Measurements from ENCODE around the gene STK17A.

The STK17A gene

DNA sequence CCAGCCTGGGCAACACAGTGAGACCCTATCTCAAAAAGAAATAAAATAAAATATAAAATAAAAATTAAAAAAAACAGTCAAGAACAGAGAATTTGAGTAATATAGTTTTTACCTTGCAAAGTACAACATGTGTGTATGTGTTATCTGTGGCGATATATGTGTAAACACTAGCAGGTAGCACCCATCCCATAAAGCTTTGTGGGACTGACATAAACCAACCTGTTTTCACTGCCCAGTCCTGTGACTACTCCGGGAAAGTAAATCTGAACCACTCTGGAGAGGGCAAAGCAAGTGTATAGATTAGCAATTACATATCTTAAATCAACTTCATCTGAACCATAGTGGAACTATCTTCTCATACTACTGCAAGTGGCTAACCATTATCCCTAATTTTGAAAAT is 74.1 kb downstream of the STK17A start:
- Histone ChIP-seq H2AFZ (ENCODE audit: low read depth, low read length) (no peak overlapping the region), H3K4me1 (ENCODE audit: insufficient read depth, low read length) (peaks cover 7% of the 10 kb centered on the region), H4K20me1 (ENCODE audit: insufficient read depth, low read length) (peaks cover 49% of the 10 kb centered on the region), H3K9me3 (ENCODE audit: insufficient read depth, low read length, severe bottlenecking) (no peaks in the 10 kb centered on the region), H3K27ac (ENCODE audit: low read length) (no peak overlapping the region), H3K4me2 (ENCODE audit: insufficient read depth, low read length) (no peak overlapping the region), H3K79me2 (ENCODE audit: insufficient read depth, low read length) (peaks cover 90% of the 10 kb centered on the region), H3K4me3 (ENCODE audit: low read depth in 1 of 2, low read length in 2 of 2) (no peak overlapping the region), H3K27me3 (ENCODE audit: insufficient read depth, low read length, poor library complexity) (no peaks in the 10 kb centered on the region), H3K36me3 (ENCODE audit: insufficient read depth, low read length) (peaks cover 19% of the 10 kb centered on the region), H3K9ac (ENCODE audit: low read depth, low read length) (no peak overlapping the region)
- TF ChIP-seq, protein P1, sequence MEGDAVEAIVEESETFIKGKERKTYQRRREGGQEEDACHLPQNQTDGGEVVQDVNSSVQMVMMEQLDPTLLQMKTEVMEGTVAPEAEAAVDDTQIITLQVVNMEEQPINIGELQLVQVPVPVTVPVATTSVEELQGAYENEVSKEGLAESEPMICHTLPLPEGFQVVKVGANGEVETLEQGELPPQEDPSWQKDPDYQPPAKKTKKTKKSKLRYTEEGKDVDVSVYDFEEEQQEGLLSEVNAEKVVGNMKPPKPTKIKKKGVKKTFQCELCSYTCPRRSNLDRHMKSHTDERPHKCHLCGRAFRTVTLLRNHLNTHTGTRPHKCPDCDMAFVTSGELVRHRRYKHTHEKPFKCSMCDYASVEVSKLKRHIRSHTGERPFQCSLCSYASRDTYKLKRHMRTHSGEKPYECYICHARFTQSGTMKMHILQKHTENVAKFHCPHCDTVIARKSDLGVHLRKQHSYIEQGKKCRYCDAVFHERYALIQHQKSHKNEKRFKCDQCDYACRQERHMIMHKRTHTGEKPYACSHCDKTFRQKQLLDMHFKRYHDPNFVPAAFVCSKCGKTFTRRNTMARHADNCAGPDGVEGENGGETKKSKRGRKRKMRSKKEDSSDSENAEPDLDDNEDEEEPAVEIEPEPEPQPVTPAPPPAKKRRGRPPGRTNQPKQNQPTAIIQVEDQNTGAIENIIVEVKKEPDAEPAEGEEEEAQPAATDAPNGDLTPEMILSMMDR (IDR thresholded peaks at IDR 0.05; ENCODE audit: borderline replicate concordance, extremely low read depth, low read length, poor library complexity, severe bottlenecking) = no peak
- TF ChIP-seq EZH2 (IDR thresholded peaks at IDR 0.05; ENCODE audit: borderline replicate concordance, low read depth, low read length, severe bottlenecking) = no peak
- DNase-seq (no peak), ATAC-seq (ENCODE audit: insufficient read depth, low read depth) (no peak)

DNA sequence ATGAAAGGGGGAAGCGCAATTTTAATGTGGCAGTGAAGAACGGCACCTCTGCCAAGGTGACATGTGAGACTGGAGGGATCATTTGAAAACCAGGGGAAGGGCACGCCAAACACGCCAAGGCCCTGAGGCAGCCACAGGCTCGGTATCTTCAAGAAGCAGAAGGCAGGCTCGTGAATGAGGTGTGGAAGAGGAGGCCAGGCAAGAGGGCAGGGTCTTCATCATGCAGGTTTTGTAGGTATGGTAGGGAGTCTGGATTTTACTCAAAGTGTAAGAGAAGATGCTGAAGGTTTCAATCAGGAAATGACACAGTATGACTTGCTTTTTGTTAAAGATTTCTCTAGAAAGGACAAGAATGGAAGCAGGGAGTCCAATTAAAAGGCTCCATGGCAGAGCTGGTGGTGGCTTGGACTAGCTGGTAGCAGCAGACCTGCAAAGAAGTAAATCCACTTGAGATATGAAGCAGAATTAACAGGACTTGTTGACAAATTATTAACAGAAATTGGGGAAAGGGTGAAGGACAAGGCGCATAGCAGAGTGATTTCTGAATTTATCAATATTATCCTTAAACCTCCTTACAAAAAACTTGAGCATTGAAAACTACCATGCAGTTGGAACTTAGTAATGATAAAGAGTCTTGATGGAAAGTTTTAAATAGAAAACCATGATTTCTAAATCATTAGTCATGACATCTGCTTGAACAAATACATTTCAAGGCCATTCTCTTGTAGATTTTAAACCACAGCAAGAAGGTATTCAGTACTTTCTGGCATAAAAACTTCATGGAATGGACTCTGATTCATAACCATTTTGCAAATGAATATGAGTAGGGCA is 76.0 kb downstream of the STK17A start:
- Histone ChIP-seq H3K79me2 (ENCODE audit: insufficient read depth, low read length) (peaks cover 89% of the 10 kb centered on the region), H3K4me2 (ENCODE audit: insufficient read depth, low read length) (no peak overlapping the region), H3K36me3 (ENCODE audit: insufficient read depth, low read length) (peaks cover 27% of the 10 kb centered on the region)

DNA sequence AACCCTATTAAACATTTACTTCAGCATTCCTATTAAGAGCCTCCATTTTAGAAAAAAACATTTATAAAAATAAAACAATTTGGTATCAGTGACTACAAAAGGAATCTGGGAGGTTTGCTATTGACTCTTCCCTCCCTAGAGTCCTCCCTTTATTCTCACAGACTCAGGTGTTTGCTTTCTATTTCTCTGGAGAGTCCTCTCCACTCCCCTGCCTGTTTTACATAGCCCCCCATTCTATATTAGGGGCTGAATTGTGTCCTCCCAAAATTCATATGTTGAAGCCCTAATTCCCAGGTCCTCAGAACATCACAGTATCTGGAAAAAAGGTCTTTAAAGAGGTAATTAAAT is 76.6 kb downstream of the STK17A start:
- Histone ChIP-seq H3K36me3 (ENCODE audit: insufficient read depth, low read length) (peaks cover 24% of the 10 kb centered on the region), H3K9ac (ENCODE audit: low read depth, low read length) (no peak overlapping the region), H3K4me2 (ENCODE audit: insufficient read depth, low read length) (no peak overlapping the region), H3K27me3 (ENCODE audit: insufficient read depth, low read length, poor library complexity) (no peaks in the 10 kb centered on the region), H3K79me2 (ENCODE audit: insufficient read depth, low read length) (peaks cover 89% of the 10 kb centered on the region), H2AFZ (ENCODE audit: low read depth, low read length) (no peak overlapping the region), H3K4me3 (ENCODE audit: low read depth in 1 of 2, low read length in 2 of 2) (no peak overlapping the region), H4K20me1 (ENCODE audit: insufficient read depth, low read length) (peaks cover 41% of the 10 kb centered on the region), H3K4me1 (ENCODE audit: insufficient read depth, low read length) (no peaks in the 10 kb centered on the region), H3K9me3 (ENCODE audit: insufficient read depth, low read length, severe bottlenecking) (no peaks in the 10 kb centered on the region), H3K27ac (ENCODE audit: low read length) (no peak overlapping the region)
- DNase-seq = no peak
- TF ChIP-seq, protein P1 (IDR thresholded peaks at IDR 0.05; ENCODE audit: borderline replicate concordance, extremely low read depth, low read length, poor library complexity, severe bottlenecking) = no peak
- no peak for TF ChIP-seq EZH2 (IDR thresholded peaks at IDR 0.05; ENCODE audit: borderline replicate concordance, low read depth, low read length, severe bottlenecking)
- ATAC-seq (ENCODE audit: insufficient read depth, low read depth) = no peak

More for the DNA sequence above, 76.0 kb downstream of the STK17A start:
- Histone ChIP-seq H3K27me3 (ENCODE audit: insufficient read depth, low read length, poor library complexity) (no peaks in the 10 kb centered on the region), H3K9me3 (ENCODE audit: insufficient read depth, low read length, severe bottlenecking) (no peaks in the 10 kb centered on the region), H2AFZ (ENCODE audit: low read depth, low read length) (no peak overlapping the region), H3K9ac (ENCODE audit: low read depth, low read length) (no peak overlapping the region), H3K27ac (ENCODE audit: low read length) (no peak overlapping the region), H4K20me1 (ENCODE audit: insufficient read depth, low read length) (peaks cover 42% of the 10 kb centered on the region), H3K4me3 (ENCODE audit: low read depth in 1 of 2, low read length in 2 of 2) (no peak overlapping the region), H3K4me1 (ENCODE audit: insufficient read depth, low read length) (0 out of 2 replicates have a peak, but pooled peaks cover 3% of the 10 kb centered on the region)
- ATAC-seq (ENCODE audit: insufficient read depth, low read depth) (no peak), DNase-seq (no peak)
- TF ChIP-seq, protein P1 (IDR thresholded peaks at IDR 0.05; ENCODE audit: borderline replicate concordance, extremely low read depth, low read length, poor library complexity, severe bottlenecking) = no peak
- TF ChIP-seq EZH2 (IDR thresholded peaks at IDR 0.05; ENCODE audit: borderline replicate concordance, low read depth, low read length, severe bottlenecking) = no peak
